ENCODE data around the gene HAUS8. TPM values are rescaled to one million over a fixed set of nuclear protein-coding genes. Genes with fewer than 3 reads are reported as not detected.

Gene HAUS8
- total RNA-seq, 1 donor from 2014 or later, result 8.1 TPM

- Histone ChIP-seq H3K27me3 (no peaks in the 10 kb centered on the region), H3K27ac (no peak overlapping the region), H3K4me3 (no peak overlapping the region), H3K9me3 (no peaks in the 10 kb centered on the region), H3K4me1 (no peaks in the 10 kb centered on the region), H3K36me3 (no peaks in the 10 kb centered on the region)
- TF ChIP-seq CTCF (IDR thresholded peaks at IDR 0.05), result no peak
- no peak for DNase-seq
- ATAC-seq, result peak; percentile 69
- intact Hi-C loops (cut with DNase I), result no loop called here
These were observed 73.6 kb downstream of the HAUS8 start for GRCh38 chr19:17001603-17002183.

Other genes with a start within 250 kb of the HAUS8 start
- gene SIN3B, start 246.1 kb downstream of the HAUS8 start, total RNA-seq, result 59.8 TPM
- 25.3 TPM for gene F2RL3, start 186.5 kb downstream of the HAUS8 start, total RNA-seq
- gene CPAMD8, start 48.6 kb downstream of the HAUS8 start, total RNA-seq, result 50.9 TPM
- 137 TPM for gene MYO9B, start 325 bp upstream of the HAUS8 start, total RNA-seq
- 24.0 TPM for gene USE1, start 139.9 kb upstream of the HAUS8 start, total RNA-seq
- 31.6 TPM for gene OCEL1, start 150.8 kb upstream of the HAUS8 start, total RNA-seq
- gene NR2F6, start 170.5 kb upstream of the HAUS8 start, total RNA-seq, result 41.7 TPM
- gene USHBP1, start 189.3 kb upstream of the HAUS8 start, total RNA-seq, result 14.0 TPM
- 67.9 TPM for gene BABAM1, start 192.0 kb upstream of the HAUS8 start, total RNA-seq
- 0.64 TPM for gene ANKLE1, start 206.4 kb upstream of the HAUS8 start, total RNA-seq
- gene ABHD8, start 228.0 kb upstream of the HAUS8 start, total RNA-seq, result 17.1 TPM
- gene MRPL34, start 230.4 kb upstream of the HAUS8 start, total RNA-seq, result 84.9 TPM
- 30.4 TPM for gene DDA1, start 234.1 kb upstream of the HAUS8 start, total RNA-seq